K562 (cell line): ENCODE measurements around the gene AFDN. TPM values are rescaled to one million over a fixed set of nuclear protein-coding genes. Genes with fewer than 3 reads are reported as not detected.

Source experiments
- ATAC-seq: fragments of 200-7000 bp; cut with Tn5 transposase; 3 replicates; pipeline ENCODE4 v1.9.1; 2020; ENCODE audit warnings: moderate library complexity
- BruUV-seq: library from RNA; stranded (reverse); fragments of 400-500 nt; replicated peaks from 2 replicates; lab custom pipeline; 2021; lab: Mats Ljungman, UMichigan
- CTCF ChIA-PET: fragments of 300-600 bp; formaldehyde crosslinking; extraction: SDS; loops from one replicate; lab custom pipeline; 2021; ENCODE audit warnings: low intra/inter-chr PET ratio; lab: Yijun Ruan, JAX
- POLR2A ChIA-PET: fragments of 300-600, 350-650 bp; sonication (Branson Sonifier 250); formaldehyde crosslinking; extraction: SDS; loops from one replicate; lab custom pipeline; 2021; ENCODE audit warnings: antibody characterized with exemption, inconsistent platforms; lab: Yijun Ruan, JAX
- DNase-seq, 4 experiments: peaks; one replicate each; pipeline versions ENCODE4 v3.0.0 to v3.0.0-alpha.2; 2011 to 2018; ENCODE audit warnings: low spot score in 3 of 4, mixed read lengths in 3 of 4; ENCODE audit errors: extremely low read depth in 1 of 4
- FAIRE-seq: peaks from 2 replicates; lab custom pipeline; 2011; peaks lifted over from hg19 to GRCh38; lab: Jason Lieb, UNC
- H2AFZ ChIP-seq: 2 replicates; pipeline ENCODE4 v1.6.0; 2011; ENCODE audit warnings: low read depth, low read length, control low read depth, inconsistent platforms
- H3K27ac ChIP-seq: fragments of 200-600 bp; 3 replicates; pipeline ENCODE4 v1.8.0; 2011; ENCODE audit warnings: low read depth, mild to moderate bottlenecking, control low read depth, inconsistent platforms, low read length, moderate library complexity, mixed read lengths; ENCODE audit errors: extremely low read depth
- H3K27me3 ChIP-seq, 2 experiments: fragments of 300-600 bp in 1 of 2; 2 replicates in 1 of 2; 3 replicates in 1 of 2; pipeline versions ENCODE4 v1.6.0 to v1.8.0; 2011; ENCODE audit warnings: inconsistent platforms in 2 of 2, low read length in 2 of 2, mild to moderate bottlenecking in 1 of 2, mixed read lengths in 1 of 2, moderate library complexity in 1 of 2; ENCODE audit not compliant: control insufficient read depth in 2 of 2, insufficient read depth in 2 of 2
- H3K36me3 ChIP-seq: fragments of 300-600 bp; 3 replicates; pipeline ENCODE4 v1.8.0; 2011; ENCODE audit warnings: mild to moderate bottlenecking, low read length, inconsistent platforms; ENCODE audit not compliant: control insufficient read depth, insufficient read depth
- H3K4me1 ChIP-seq, 2 experiments: fragments of 200-600 bp in 1 of 2; replicated peaks in 1 of 2; 2 replicates in 1 of 2; 3 replicates in 1 of 2; pipeline versions ENCODE4 v1.5.1 to v1.8.0; 2011; ENCODE audit warnings: inconsistent platforms in 2 of 2, low read length in 2 of 2, mild to moderate bottlenecking in 1 of 2, mixed read lengths in 1 of 2, moderate library complexity in 1 of 2; ENCODE audit not compliant: control insufficient read depth in 2 of 2, insufficient read depth in 2 of 2
- H3K4me2 ChIP-seq: 2 replicates; pipeline ENCODE4 v1.6.1; 2011; ENCODE audit warnings: low read length, control low read depth, inconsistent platforms, mixed read lengths; ENCODE audit not compliant: insufficient read depth
- H3K4me3 ChIP-seq: fragments of 200-600 bp; sonication (generic), shearing (Covaris generic); 2 replicates; pipeline ENCODE4 v1.5.1; 2016; ENCODE audit warnings: control low read depth, inconsistent platforms
- H3K79me2 ChIP-seq: fragments of 200-600 bp; 3 replicates; pipeline ENCODE4 v1.8.0; 2011; ENCODE audit warnings: low read length, inconsistent platforms; ENCODE audit not compliant: control insufficient read depth, insufficient read depth
- H3K9ac ChIP-seq, 2 experiments: 2 replicates each; pipeline versions ENCODE4 v1.6.0 to v1.6.1; 2011; ENCODE audit warnings: low read depth in 2 of 2, low read length in 2 of 2, control low read depth in 1 of 2, inconsistent platforms in 1 of 2, mild to moderate bottlenecking in 1 of 2, mixed read lengths in 1 of 2; ENCODE audit not compliant: insufficient read depth in 1 of 2
- H3K9me1 ChIP-seq: one replicate; pipeline ENCODE4 v1.6.0; 2011; ENCODE audit warnings: inconsistent platforms, mild to moderate bottlenecking, low read length, moderate library complexity; ENCODE audit not compliant: control insufficient read depth, insufficient read depth
- H3K9me3 ChIP-seq: replicated peaks from 2 replicates; pipeline ENCODE4 v1.5.1; 2011; ENCODE audit warnings: low read depth, low read length, inconsistent platforms; ENCODE audit not compliant: control insufficient read depth, insufficient read depth
- H4K20me1 ChIP-seq: replicated peaks from 2 replicates; pipeline ENCODE4 v1.6.1; 2011; ENCODE audit warnings: low read length, inconsistent platforms, mixed read lengths; ENCODE audit not compliant: control insufficient read depth, insufficient read depth
- CCNT2 ChIP-seq: IDR thresholded peaks from 2 replicates; pipeline ENCODE4 v1.6.1; 2011; ENCODE audit warnings: borderline replicate concordance, low read depth, mild to moderate bottlenecking, moderate library complexity, mixed read lengths, low read length; ENCODE audit not compliant: insufficient read length; ENCODE audit errors: extremely low read depth
- CXXC5 ChIP-seq: fragments of 250-450 bp; sonication (Bioruptor Pico); IDR thresholded peaks from 2 replicates; pipeline ENCODE4 v1.8.0; 2022; ENCODE audit warnings: inconsistent platforms, mild to moderate bottlenecking, moderate library complexity
- DACH1 ChIP-seq: fragments of 450-650 bp; IDR thresholded peaks from 2 replicates; pipeline ENCODE4 v1.6.1; 2018; ENCODE audit not compliant: partially characterized antibody
- EGR1 ChIP-seq: fragments of 450-650 bp; conservative IDR thresholded peaks from 2 replicates; pipeline ENCODE4 v1.6.1; 2017; ENCODE audit warnings: mild to moderate bottlenecking
- FOXM1 ChIP-seq, 2 experiments: fragments of 450-650 bp in 1 of 2; sonication (generic) in 1 of 2; formaldehyde crosslinking in 1 of 2; IDR thresholded peaks; 2 replicates each; pipeline versions ENCODE4 v1.6.1 to v1.9.0; 2017 to 2022; ENCODE audit warnings: low read depth in 2 of 2, mild to moderate bottlenecking in 2 of 2, missing genetic modification reagents in 1 of 2, moderate library complexity in 1 of 2
- HMBOX1 ChIP-seq: sonication (generic); IDR thresholded peaks from 2 replicates; pipeline ENCODE4 v1.6.1; 2016
- HNRNPL ChIP-seq: fragments of 200-400 bp; formaldehyde crosslinking; IDR thresholded peaks from 2 replicates; pipeline ENCODE4 v1.6.1; 2017; ENCODE audit warnings: low read depth, mild to moderate bottlenecking, low read length
- NR1H2 ChIP-seq: sonication (generic); formaldehyde crosslinking; IDR thresholded peaks from 2 replicates; pipeline ENCODE4 v1.4.0; 2020; ENCODE audit warnings: mild to moderate bottlenecking, missing genetic modification reagents
- PCBP2 ChIP-seq: fragments of 200-400 bp; formaldehyde crosslinking; IDR thresholded peaks from 2 replicates; pipeline ENCODE4 v1.6.1; 2018; ENCODE audit warnings: low read length, low read depth, mild to moderate bottlenecking, moderate library complexity; ENCODE audit not compliant: poor library complexity, severe bottlenecking
- RBFOX2 ChIP-seq: fragments of 200-400 bp; formaldehyde crosslinking; IDR thresholded peaks from 2 replicates; pipeline ENCODE4 v1.6.1; 2017; ENCODE audit warnings: low read depth, mild to moderate bottlenecking, low read length, moderate library complexity
- RBM17 ChIP-seq: fragments of 200-400 bp; formaldehyde crosslinking; IDR thresholded peaks from 2 replicates; pipeline ENCODE4 v1.6.1; 2017; ENCODE audit warnings: low read depth, mild to moderate bottlenecking, low read length, borderline replicate concordance
- ZFP30 ChIP-seq: fragments of 250-450 bp; sonication (Bioruptor Pico); IDR thresholded peaks from 2 replicates; pipeline ENCODE4 v1.8.0; 2022; ENCODE audit warnings: moderate library complexity, mild to moderate bottlenecking, inconsistent platforms, borderline replicate concordance
- ZNF175 ChIP-seq: fragments of 200-800 bp; sonication (Bioruptor generic); IDR thresholded peaks from 2 replicates; pipeline ENCODE4 v1.6.1; 2016; ENCODE audit warnings: low read depth, mild to moderate bottlenecking, missing genetic modification characterization, missing compliant biosample characterization
- ZNF23 ChIP-seq: fragments of 250-450 bp; sonication (Bioruptor Pico); IDR thresholded peaks from 2 replicates; pipeline ENCODE4 v1.4.0; 2020; ENCODE audit warnings: mild to moderate bottlenecking
- WGBS: fragments of 100-300 bp; shearing (Covaris generic); methylation state at CpG from one replicate; pipeline ENCODE4 v1.1.6; 2016; ENCODE audit warnings: low coverage, mixed read lengths; ENCODE audit not compliant: insufficient coverage; ENCODE audit errors: missing lambda C conversion rate; 5-methylcytosine and 5-hydroxymethylcytosine counted together
- in situ Hi-C: fragments of 300-500 bp; cut with MboI; formaldehyde crosslinking; loops from 4 replicates; pipeline ENCODE4 v1.15.0; 2018; ENCODE audit warnings: inconsistent platforms, mixed read lengths
- intact Hi-C: fragments of 100-400 bp; cut with micrococcal nuclease; formaldehyde crosslinking; loops from 2 replicates; pipeline ENCODE4 v1.14.2; 2022
- polyA plus RNA-seq, 8 experiments: library from polyadenylated mRNA; depleted of rRNA in 4 of 8; stranded (reverse) in 5 of 8; unstranded in 3 of 8; fragments of >200 nt; fragmentation: Nextera tagmentation in 2 of 8; fragmentation: Illumina TruSeq in 1 of 8; extraction: Ambion mirVana in 2 of 8; extraction: Trizol in 1 of 8; gene quantifications; 2 replicates each; pipeline versions ENCODE4 v1.2.1 to v1.2.3, GENCODE V29; 2011 to 2014; ENCODE audit warnings: inconsistent platforms in 1 of 8, missing spikeins in 1 of 8
- total RNA-seq, 7 experiments: library from RNA; depleted of rRNA in 6 of 7; stranded (reverse); fragments of >200 nt in 6 of 7; fragmentation: Illumina TruSeq in 2 of 7; extraction: Trizol in 2 of 7; gene quantifications; 2 replicates each; pipeline versions ENCODE4 v1.2.1 to v1.2.3, GENCODE V29; 2011 to 2021; ENCODE audit warnings: low replicate concordance in 1 of 7

The AFDN gene
- total and polyA plus RNA-seq, 9 of the 15 experiments (the other 6 are each of a cell fraction or from before 2014, with no cell fraction given): 7.2 to 129 (median 105) TPM

GRCh38 chr6:167850782-167851181 lies 24.1 kb downstream of the AFDN start:
- H3K4me3 ChIP-seq: no peak overlapping the region

GRCh38 chr6:167851370-167851952 lies 24.8 kb downstream of the AFDN start:
- BruUV-seq: no TSS peak
- no peaks in the 10 kb centered on the region for H3K27me3 ChIP-seq
- DNase-seq (no peak), ATAC-seq (peak; percentile 3), FAIRE-seq (no peak)
- ChIA-PET POLR2A (interaction anchor here (2.8 kb wide), 1 partner anchor 9 kb away, joined by 15 read pairs; no protein-coding TSS in a partner anchor), CTCF (interaction anchor here (0.6 kb wide), 1 partner anchor 9 kb away, joined by 3 read pairs; no protein-coding TSS in a partner anchor)
- no peak overlapping the region for H3K4me3 ChIP-seq
- peaks cover 12 to 91% of the 10 kb centered on the region in 2 experiments for H3K4me1 ChIP-seq
- 48% methylated on average over 2 of the region's 2 CpGs for WGBS
- H3K9ac ChIP-seq: peak overlapping the region in 1 of 2 experiments; percentile 40; a peak in 2 of 4 replicates
- peaks cover 100% of the 10 kb centered on the region for H3K79me2 ChIP-seq
- no peaks in the 10 kb centered on the region for H3K9me1 ChIP-seq
- H4K20me1 ChIP-seq: peaks cover 9% of the 10 kb centered on the region; the same call in 1 of the 2 replicates
- no peak overlapping the region for H2AFZ ChIP-seq
- no peaks in the 10 kb centered on the region for H3K36me3 ChIP-seq
- in situ Hi-C loops (no loop called here), intact Hi-C loops (no loop called here)
- no peaks in the 10 kb centered on the region for H3K9me3 ChIP-seq
- peak overlapping the region; percentile 27; the same call in 1 of the 3 replicates for H3K27ac ChIP-seq
- no peak overlapping the region; the same call in 1 of the 2 replicates for H3K4me2 ChIP-seq
- TF ChIP-seq ZNF175 (CRISPR knock-in tag) (no peak), RBM17 (no peak), PCBP2 (no peak), CXXC5 (no peak), ZNF23 (CRISPR knock-in tag) (no peak), CCNT2 (no peak), NR1H2 (CRISPR knock-in tag) (no peak), ZFP30 (CRISPR knock-in tag) (no peak), HNRNPL (no peak), HMBOX1 (peak; percentile 71; the same call in 1 of the 2 replicates), DACH1 (peak; percentile 63), RBFOX2 (no peak)

More at GRCh38 chr6:167850782-167851181, 24.1 kb downstream of the AFDN start:
- H3K4me2 ChIP-seq: peak overlapping the region; percentile 47
- no peaks in the 10 kb centered on the region for H3K9me3 ChIP-seq
- CTCF ChIA-PET: no interaction called here
- H2AFZ ChIP-seq: no peak overlapping the region
- H3K9me1 ChIP-seq: no peaks in the 10 kb centered on the region
- peaks cover 100% of the 10 kb centered on the region for H3K79me2 ChIP-seq
- intact Hi-C loops: no loop called here
- DNase-seq (peak in 1 of 4 experiments; percentile 56), ATAC-seq (peak; percentile 46), FAIRE-seq (no peak)
- peak overlapping the region; percentile 60; the same call in 2 of the 3 replicates for H3K27ac ChIP-seq
- peaks cover 9% of the 10 kb centered on the region; the same call in 1 of the 2 replicates for H4K20me1 ChIP-seq
- no peaks in the 10 kb centered on the region for H3K27me3 ChIP-seq
- POLR2A ChIA-PET: no interaction called here
- peaks cover 12 to 93% of the 10 kb centered on the region in 2 experiments for H3K4me1 ChIP-seq
- peak overlapping the region; percentile 40 to 77; a peak in 3 of 4 replicates for H3K9ac ChIP-seq
- WGBS: 19% methylated on average over 6 of the region's 6 CpGs
- TF ChIP-seq EGR1 (no peak), FOXM1 (IDR thresholded peaks at IDR 0.05; ENCODE audit: low read depth) (0 out of 2 replicates have a peak, but pooled peaks have one; percentile 5), FOXM1 (CRISPR knock-in tag; IDR thresholded peaks at IDR 0.05; ENCODE audit: low read depth) (no peak)
- no peaks in the 10 kb centered on the region for H3K36me3 ChIP-seq
- in situ Hi-C loops: no loop called here
- BruUV-seq: no TSS peak
